HepG2 (cell line): Measurements from ENCODE around the gene TUBA4A. TPM values are rescaled to one million over a fixed set of nuclear protein-coding genes. Genes with fewer than 3 reads are reported as not detected.

ENCODE experiments used
- ATAC-seq: fragments of 200-7000 bp; cut with Tn5 transposase; 3 replicates; pipeline ENCODE4 v1.9.1; 2020; ENCODE audit warnings: mild to moderate bottlenecking, moderate library complexity
- BruUV-seq: library from RNA; stranded (reverse); fragments of 400-500 nt; replicated peaks from 2 replicates; lab custom pipeline; 2021; lab: Mats Ljungman, UMichigan
- CTCF ChIA-PET: fragments of 300-600 bp; formaldehyde crosslinking; extraction: SDS; loops from one replicate; lab custom pipeline; 2021; ENCODE audit warnings: low total read pairs, inconsistent platforms, low intra/inter-chr PET ratio; lab: Yijun Ruan, JAX
- POLR2A ChIA-PET: fragments of 350-600 bp; sonication (Branson Sonifier 250); formaldehyde crosslinking; loops from one replicate; lab custom pipeline; 2020; ENCODE audit warnings: antibody characterized with exemption, inconsistent platforms; lab: Yijun Ruan, JAX
- DNase-seq: peaks from one replicate; pipeline ENCODE4 v3.0.0-alpha.2; 2015; ENCODE audit warnings: low spot score
- FAIRE-seq: peaks from 3 replicates; lab custom pipeline; 2011; peaks lifted over from hg19 to GRCh38; lab: Jason Lieb, UNC
- H2AFZ ChIP-seq: one replicate; pipeline ENCODE4 v1.6.1; 2011; ENCODE audit warnings: low read length, inconsistent platforms
- H3K27ac ChIP-seq: fragments of 300-600 bp; 3 replicates; pipeline ENCODE4 v1.8.0; 2011; ENCODE audit warnings: mixed run types, mild to moderate bottlenecking, mixed read lengths, low read length, inconsistent platforms; ENCODE audit not compliant: insufficient read depth; ENCODE audit errors: extremely low read length
- H3K27me3 ChIP-seq, 2 experiments: fragments of 200-600 bp in 1 of 2; 2 replicates in 1 of 2; 3 replicates in 1 of 2; pipeline versions ENCODE4 v1.6.0 to v1.8.0; 2011; ENCODE audit warnings: low read length in 2 of 2, mild to moderate bottlenecking in 2 of 2, moderate library complexity in 2 of 2, inconsistent platforms in 1 of 2; ENCODE audit not compliant: insufficient read depth in 2 of 2, control insufficient read depth in 1 of 2
- H3K36me3 ChIP-seq, 2 experiments: fragments of 200-600 bp in 1 of 2; replicated peaks in 1 of 2; 2 replicates in 1 of 2; 3 replicates in 1 of 2; pipeline versions ENCODE4 v1.5.1 to v1.8.0; 2011; ENCODE audit warnings: low read length in 2 of 2, inconsistent platforms in 1 of 2; ENCODE audit not compliant: insufficient read depth in 2 of 2, control insufficient read depth in 1 of 2
- H3K4me1 ChIP-seq: 2 replicates; pipeline ENCODE4 v1.5.1; 2012; ENCODE audit warnings: low read length, inconsistent platforms; ENCODE audit not compliant: insufficient read depth
- H3K4me2 ChIP-seq: 2 replicates; pipeline ENCODE4 v1.6.0; 2011; ENCODE audit warnings: low read depth, low read length, inconsistent platforms
- H3K4me3 ChIP-seq, 3 experiments: fragments of 200-600 bp in 1 of 3; sonication (generic), shearing (Covaris generic) in 1 of 3; replicated peaks in 1 of 3; 2 replicates each; pipeline ENCODE4 v1.5.1; 2011 to 2016; ENCODE audit warnings: low read length in 3 of 3, inconsistent platforms in 2 of 3, low read depth in 2 of 3, mild to moderate bottlenecking in 2 of 3, control low read depth in 1 of 3, mixed read lengths in 1 of 3; ENCODE audit not compliant: insufficient read depth in 1 of 3
- H3K79me2 ChIP-seq: one replicate; pipeline ENCODE4 v1.6.1; 2011; ENCODE audit warnings: low read length, inconsistent platforms; ENCODE audit not compliant: insufficient read depth
- H3K9ac ChIP-seq: 2 replicates; pipeline ENCODE4 v1.6.0; 2011; ENCODE audit warnings: mild to moderate bottlenecking, low read depth, low read length, inconsistent platforms; ENCODE audit not compliant: insufficient read depth
- H3K9me3 ChIP-seq: 2 replicates; pipeline ENCODE4 v1.5.1; 2012; ENCODE audit warnings: mild to moderate bottlenecking, low read length
- H4K20me1 ChIP-seq: 2 replicates; pipeline ENCODE4 v1.6.0; 2011; ENCODE audit warnings: inconsistent platforms, mild to moderate bottlenecking, low read length, moderate library complexity; ENCODE audit not compliant: insufficient read depth
- AGO2 ChIP-seq: fragments of 200-400 bp; formaldehyde crosslinking; optimal IDR thresholded peaks from 2 replicates; pipeline ENCODE3; 2017; ENCODE audit warnings: mild to moderate bottlenecking, low read depth, low read length, moderate library complexity
- RBFOX2 ChIP-seq: fragments of 200-400 bp; formaldehyde crosslinking; IDR thresholded peaks from 2 replicates; pipeline ENCODE4 v1.6.1; 2017; ENCODE audit warnings: low read depth, mild to moderate bottlenecking, low read length
- RBM39 ChIP-seq: fragments of 200-400 bp; formaldehyde crosslinking; IDR thresholded peaks from one replicate; pipeline ENCODE4 v1.6.1; 2018; ENCODE audit warnings: antibody characterized with exemption, mild to moderate bottlenecking, low read depth, low read length; ENCODE audit not compliant: poor library complexity, severe bottlenecking
- ZNF318 ChIP-seq: sonication (generic); formaldehyde crosslinking; IDR thresholded peaks from 2 replicates; pipeline ENCODE4 v1.4.0; 2020; ENCODE audit warnings: mild to moderate bottlenecking, missing genetic modification reagents
- WGBS: methylation state at CpG from one replicate; pipeline ENCODE4 v1.1.6; 2017; ENCODE audit warnings: low lambda C conversion rate; 5-methylcytosine and 5-hydroxymethylcytosine counted together
- in situ Hi-C: cut with HindIII; loops from 2 replicates; pipeline ENCODE4 v1.10.0; 2017; ENCODE audit warnings: low pct_unique_long_range_greater_than_20kb; ENCODE audit not compliant: extremely low pct_ligation_motif_present
- intact Hi-C: fragments of 100-400 bp; cut with micrococcal nuclease; formaldehyde crosslinking; loops from one replicate; pipeline ENCODE4 v1.10.0; 2022; ENCODE audit not compliant: unreplicated experiment
- polyA plus RNA-seq, 8 experiments: library from polyadenylated mRNA; depleted of rRNA in 3 of 8; stranded (reverse) in 7 of 8; unstranded in 1 of 8; fragments of >200 nt; fragmentation: Illumina TruSeq in 4 of 8; extraction: Trizol in 4 of 8; gene quantifications; 2 replicates each; pipeline versions ENCODE4 v1.2.1 to v1.2.3, GENCODE V29; 2011 to 2016; ENCODE audit warnings: low read depth in 4 of 8, missing spikeins in 1 of 8, mixed read lengths in 1 of 8; ENCODE audit not compliant: insufficient read depth in 1 of 8
- total RNA-seq, 5 experiments: library from RNA; depleted of rRNA; stranded (reverse); fragments of >200 nt; fragmentation: Illumina TruSeq; extraction: Trizol; gene quantifications; 2 replicates each; pipeline ENCODE4 v1.2.3, GENCODE V29; 2016; ENCODE audit warnings: low read depth in 1 of 5

TUBA4A gene
- total and polyA plus RNA-seq, 2 of the 13 experiments (the other 11 are each of a cell fraction or from before 2014, with no cell fraction given) = 1.3 to 12.7 TPM

GRCh38 chr2:219284501-219285372 lies 31.0 kb upstream of the TUBA4A start:
- POLR2A ChIA-PET = no interaction called here
- Histone ChIP-seq H3K4me2 (no peak overlapping the region), H3K4me1 (peaks cover 17% of the 10 kb centered on the region), H2AFZ (no peak overlapping the region), H4K20me1 (no peaks in the 10 kb centered on the region), H3K4me3 (no peak overlapping the region), H3K79me2 (no peaks in the 10 kb centered on the region), H3K27ac (no peak overlapping the region), H3K36me3 (peaks cover 4 to 10% of the 10 kb centered on the region in 2 experiments; a peak in 4 of 5 replicates), H3K9me3 (no peaks in the 10 kb centered on the region), H3K9ac (no peak overlapping the region), H3K27me3 (no peaks in the 10 kb centered on the region; a peak in 1 of 5 replicates)
- FAIRE-seq (no peak), ATAC-seq (no peak), DNase-seq (no peak)
- peak; percentile 49 for TF ChIP-seq RBFOX2
- peak; percentile 19 for TF ChIP-seq RBM39
- TF ChIP-seq ZNF318 (CRISPR knock-in tag) = no peak
- TF ChIP-seq AGO2 = peak; percentile 19
- no TSS peak for BruUV-seq
- in situ Hi-C loops = no loop called here
- intact Hi-C loops = no loop called here
- WGBS = 96% methylated on average over 16 of the region's 16 CpGs
- CTCF ChIA-PET = no interaction called here
